Stimulated activated CD4-positive, alpha-beta T cell treated with anti-CD3 and anti-CD28 coated beads, Interleukin-1b, Interleukin-23, amount 100 ng/mL, for 4 hours (primary cell): ENCODE data around the gene RPTOR.
"Not testable (repeated sequence)": the region's sequence is repeated elsewhere in the genome, so short reads cannot be mapped to it uniquely, and the experiment has no call there.

Experiments
- DNase-seq, 2 donors: peaks; one replicate each; pipeline ENCODE4 v3.0.0-alpha.2; 2020; ENCODE audit warnings: low read depth in 2 of 2

The RPTOR gene

GRCh38 chr17:80764627-80765145 lies 220.0 kb downstream of the RPTOR start:
- DNase-seq: not testable (repeated sequence)

- DNase-seq: no peak
These were observed 220.8 kb downstream of the RPTOR start for GRCh38 chr17:80765241-80765961.

- DNase-seq: no peak
These were observed 221.7 kb downstream of the RPTOR start for GRCh38 chr17:80766290-80766855.

- DNase-seq: no peak
These were observed 223.8 kb downstream of the RPTOR start for GRCh38 chr17:80768389-80768788.

GRCh38 chr17:80768936-80769335 lies 224.3 kb downstream of the RPTOR start:
- DNase-seq: no peak

GRCh38 chr17:80769516-80769915 lies 224.9 kb downstream of the RPTOR start:
- no peak for DNase-seq

- no peak for DNase-seq
These were observed 225.4 kb downstream of the RPTOR start for GRCh38 chr17:80769936-80770625.

GRCh38 chr17:80770881-80771611 lies 226.4 kb downstream of the RPTOR start:
- no peak for DNase-seq

- no peak for DNase-seq
These were observed 227.0 kb downstream of the RPTOR start for GRCh38 chr17:80771612-80772005.

GRCh38 chr17:80772906-80773242 lies 228.2 kb downstream of the RPTOR start:
- DNase-seq: no peak

- no peak for DNase-seq
These were observed 228.8 kb downstream of the RPTOR start for GRCh38 chr17:80773243-80773991.

GRCh38 chr17:80774146-80774545 lies 229.5 kb downstream of the RPTOR start:
- no peak for DNase-seq

- DNase-seq: no peak
These were observed 230.1 kb downstream of the RPTOR start for GRCh38 chr17:80774643-80775281.

- DNase-seq: no peak
These were observed 231.2 kb downstream of the RPTOR start for GRCh38 chr17:80775863-80776262.

- DNase-seq: no peak
These were observed 232.6 kb downstream of the RPTOR start for GRCh38 chr17:80777274-80777673.

GRCh38 chr17:80778716-80779115 lies 234.1 kb downstream of the RPTOR start:
- no peak for DNase-seq

- DNase-seq: no peak
These were observed 234.7 kb downstream of the RPTOR start for GRCh38 chr17:80779336-80779735.

- DNase-seq: no peak
These were observed 235.3 kb downstream of the RPTOR start for GRCh38 chr17:80779961-80780380.

GRCh38 chr17:80780381-80781198 lies 236.0 kb downstream of the RPTOR start:
- DNase-seq: no peak

GRCh38 chr17:80781211-80781610 lies 236.6 kb downstream of the RPTOR start:
- no peak for DNase-seq
